Superior temporal gyrus (tissue), 1 donor: ENCODE measurements around the gene LMF1.

Experiments used
- DNase-seq: peaks from one replicate; pipeline ENCODE4 v3.0.0-alpha.2; 2016; ENCODE audit errors: extremely low spot score

Gene LMF1

GRCh38 chr16:970766-971581 is at the start of gene LMF1:
LMF1 (minus strand) TSS chr16:970984; CDS start chr16:970980, 4 bp downstream.
- peak; percentile 92 for DNase-seq

GRCh38 chr16:1020091-1020399 is 49.3 kb upstream of the LMF1 start:
- DNase-seq, result no peak

- peak; percentile 80 for DNase-seq
Measured at GRCh38 chr16:1019231-1020090, 48.7 kb upstream of the LMF1 start.

GRCh38 chr16:1018447-1019198 is 47.8 kb upstream of the LMF1 start:
- no peak for DNase-seq

GRCh38 chr16:1014771-1015495 is 44.1 kb upstream of the LMF1 start:
- DNase-seq, result no peak

- no peak for DNase-seq
Measured at GRCh38 chr16:1014221-1014620, 43.4 kb upstream of the LMF1 start.

- no peak for DNase-seq
Measured at GRCh38 chr16:1013593-1013900, 42.8 kb upstream of the LMF1 start.

- no peak for DNase-seq
Measured at GRCh38 chr16:1012722-1013592, 42.2 kb upstream of the LMF1 start.

GRCh38 chr16:1012135-1012534 is 41.4 kb upstream of the LMF1 start:
- DNase-seq, result no peak

GRCh38 chr16:1011316-1012082 is 40.7 kb upstream of the LMF1 start:
- DNase-seq, result no peak

- no peak for DNase-seq
Measured at GRCh38 chr16:1010815-1011214, 40.0 kb upstream of the LMF1 start.

GRCh38 chr16:1010251-1010650 is 39.5 kb upstream of the LMF1 start:
- no peak for DNase-seq

- no peak for DNase-seq
Measured at GRCh38 chr16:1009358-1010150, 38.8 kb upstream of the LMF1 start.

GRCh38 chr16:1008085-1008484 is 37.3 kb upstream of the LMF1 start:
- no peak for DNase-seq

GRCh38 chr16:1007284-1007850 is 36.6 kb upstream of the LMF1 start:
- no peak for DNase-seq

GRCh38 chr16:1006781-1007180 is 36.0 kb upstream of the LMF1 start:
- no peak for DNase-seq

GRCh38 chr16:1005286-1005685 is 34.5 kb upstream of the LMF1 start:
- DNase-seq, result no peak

GRCh38 chr16:1003391-1004347 is 32.9 kb upstream of the LMF1 start:
- no peak for DNase-seq
